GM03348 (cell line): ENCODE measurements around the gene ZHX3.

Experiments
- DNase-seq: peaks from one replicate; pipeline ENCODE4 v3.0.0; 2012; ENCODE audit warnings: low spot score

The ZHX3 gene

DNA sequence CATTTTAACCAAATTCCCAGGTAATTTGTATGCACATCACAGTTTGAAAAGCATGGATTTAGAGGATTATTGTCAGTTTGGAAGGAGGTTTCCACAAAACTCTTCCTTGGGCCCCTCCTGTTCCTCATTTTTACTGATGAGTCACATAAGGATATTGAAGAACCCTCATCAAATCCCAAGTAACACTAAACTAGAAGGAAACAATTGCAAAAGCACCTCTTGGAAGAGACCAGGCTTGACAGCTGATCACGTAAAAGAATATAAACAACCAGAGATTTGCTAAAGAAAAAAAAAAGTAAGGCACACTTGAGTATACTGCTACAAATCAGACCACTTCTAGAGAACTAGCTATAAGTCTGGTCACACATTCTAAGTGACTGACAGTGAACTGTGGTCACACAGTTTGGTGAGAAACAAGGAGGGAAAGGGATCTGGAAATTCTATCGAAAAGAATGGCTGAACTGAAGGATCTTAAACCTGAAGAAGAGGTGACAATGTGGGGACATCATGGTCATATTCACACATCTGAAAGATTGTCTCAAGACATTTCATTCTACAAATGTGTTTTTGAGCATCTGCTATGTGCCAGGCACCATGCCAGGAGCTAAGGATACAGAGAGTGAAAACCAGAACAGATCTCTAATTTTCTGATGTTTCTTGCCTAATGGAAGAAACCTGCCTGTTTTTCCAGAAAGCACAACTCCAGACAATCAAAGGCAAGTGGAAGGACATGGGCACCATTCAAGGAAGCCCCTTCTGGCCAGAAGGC, 24.1 kb downstream of the ZHX3 start:
- DNase-seq = peak; percentile 36

DNA sequence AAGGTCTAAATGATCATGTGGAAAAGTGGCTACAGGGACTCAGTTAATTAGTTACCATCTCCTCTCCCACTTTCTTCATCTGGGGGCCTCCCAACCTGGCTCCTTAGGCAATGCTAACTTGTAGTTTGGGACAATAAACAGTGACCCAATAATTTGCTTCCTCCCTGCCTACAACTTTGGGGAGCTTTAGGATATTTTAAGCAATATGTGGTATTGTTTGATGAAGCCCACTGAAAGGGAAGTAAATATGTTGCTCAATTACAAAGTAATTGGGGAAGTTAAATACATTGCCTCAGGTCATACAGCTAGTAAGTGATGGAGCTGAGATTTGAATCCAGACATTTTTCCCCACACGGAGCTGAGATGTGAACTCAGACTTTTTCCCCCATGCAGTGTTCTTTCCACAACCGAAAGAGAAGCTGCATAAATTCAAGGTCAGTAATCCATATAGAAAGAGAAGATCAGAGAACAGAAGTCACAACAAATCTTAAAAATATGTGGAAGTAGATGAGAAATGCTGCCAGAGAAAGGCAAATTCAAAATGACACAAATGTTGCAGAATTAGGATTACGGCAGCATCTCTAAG, 26.6 kb downstream of the ZHX3 start:
- no peak for DNase-seq

DNA sequence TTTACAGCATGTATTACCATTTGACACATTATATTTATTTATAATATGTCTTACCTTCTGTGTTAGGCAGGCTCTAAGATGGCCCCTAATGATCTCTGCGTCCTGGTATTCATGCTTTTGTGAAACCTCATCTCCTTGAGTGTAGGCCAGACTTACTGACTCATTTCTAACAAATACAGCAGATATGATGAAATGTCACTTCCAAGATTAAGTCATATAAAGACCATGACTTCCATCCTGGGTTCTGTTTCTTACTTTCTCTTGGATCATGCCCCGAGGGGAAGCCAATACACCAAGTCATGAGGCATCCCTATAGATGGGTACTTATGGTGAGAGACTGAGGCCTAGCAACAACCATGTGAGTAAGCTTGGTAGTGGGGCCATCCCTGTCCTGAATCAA, 30.2 kb downstream of the ZHX3 start:
- DNase-seq = peak; percentile 37

DNA sequence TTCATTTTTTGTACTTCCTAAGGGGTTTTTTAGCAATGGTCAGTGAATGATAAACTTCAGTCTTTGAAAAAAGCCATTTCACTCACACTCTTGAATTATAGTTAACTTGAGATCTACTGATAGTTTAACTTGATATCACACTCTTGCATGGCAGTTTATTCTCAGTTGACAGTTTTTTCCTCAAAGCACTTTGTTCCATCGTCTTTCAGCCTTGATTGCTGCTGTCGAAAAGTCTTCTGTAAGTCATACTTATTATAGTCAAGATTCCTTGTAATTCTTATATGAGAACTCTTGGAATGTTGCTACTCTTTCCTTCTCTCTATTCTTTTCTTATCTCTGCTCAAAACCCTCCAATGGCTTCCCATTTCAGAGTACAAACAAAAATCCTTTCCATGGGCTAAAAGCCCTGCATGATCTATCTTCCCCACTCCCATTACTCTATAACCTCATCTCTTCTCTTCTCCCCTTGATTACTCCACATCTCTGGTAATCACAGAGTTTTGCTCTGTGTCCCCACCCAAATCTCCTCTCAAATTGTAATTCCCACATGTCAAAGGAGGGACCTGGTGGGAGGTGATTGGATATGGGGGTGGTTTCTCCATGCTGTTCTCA, 31.2 kb downstream of the ZHX3 start:
- no peak for DNase-seq

- DNase-seq = no peak
These were observed 37.8 kb downstream of the ZHX3 start for GRCh38 chr20:41279546-41280225.

- DNase-seq = no peak
These were observed 38.6 kb downstream of the ZHX3 start for GRCh38 chr20:41278936-41279335.

- DNase-seq = no peak
These were observed 40.5 kb downstream of the ZHX3 start for GRCh38 chr20:41277049-41277448.

DNA sequence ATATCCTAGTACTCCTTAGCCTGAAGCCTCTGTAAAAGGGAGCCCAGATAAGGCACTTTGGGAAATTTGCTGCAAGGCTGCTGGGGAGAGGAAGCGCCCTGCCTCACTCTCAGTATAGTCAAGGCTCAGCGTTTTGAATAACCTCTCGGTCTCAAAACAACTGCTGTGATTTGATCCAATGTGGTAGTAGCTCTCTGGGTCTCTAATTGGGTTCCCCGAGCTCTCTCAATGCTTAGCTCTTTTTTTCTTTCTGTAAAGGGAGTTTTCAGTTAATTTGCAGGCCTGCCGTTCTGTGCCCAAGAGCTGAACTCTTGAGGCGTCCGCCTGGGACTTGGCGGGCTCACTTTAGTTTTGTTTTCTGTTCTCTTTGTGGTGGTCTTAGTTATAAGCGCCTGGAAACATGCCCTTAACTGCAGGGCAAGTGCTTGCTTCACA, 41.2 kb downstream of the ZHX3 start:
- DNase-seq = peak; percentile 10

- DNase-seq = peak; percentile 72
These were observed 42.2 kb downstream of the ZHX3 start for GRCh38 chr20:41275301-41275731.

DNA sequence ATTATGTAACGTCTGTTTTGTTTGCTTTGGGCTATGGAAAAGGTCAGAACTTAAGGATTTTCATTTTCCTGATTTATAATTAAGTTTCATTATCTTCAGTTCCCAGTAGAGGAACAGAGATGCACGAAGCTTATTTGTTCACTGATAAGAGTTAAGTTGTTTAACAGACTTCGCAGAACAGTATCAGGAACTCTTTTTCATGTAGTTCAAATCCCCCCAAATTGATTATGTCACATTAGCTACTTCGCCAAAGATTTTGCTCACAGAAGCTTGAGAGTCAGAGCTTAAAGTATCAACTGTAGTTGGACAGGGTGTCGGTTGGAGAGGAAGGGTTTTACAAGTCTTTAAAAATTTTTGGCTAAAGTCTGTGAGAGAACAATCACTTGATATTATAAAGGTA, 43.4 kb downstream of the ZHX3 start:
- DNase-seq = no peak

DNA sequence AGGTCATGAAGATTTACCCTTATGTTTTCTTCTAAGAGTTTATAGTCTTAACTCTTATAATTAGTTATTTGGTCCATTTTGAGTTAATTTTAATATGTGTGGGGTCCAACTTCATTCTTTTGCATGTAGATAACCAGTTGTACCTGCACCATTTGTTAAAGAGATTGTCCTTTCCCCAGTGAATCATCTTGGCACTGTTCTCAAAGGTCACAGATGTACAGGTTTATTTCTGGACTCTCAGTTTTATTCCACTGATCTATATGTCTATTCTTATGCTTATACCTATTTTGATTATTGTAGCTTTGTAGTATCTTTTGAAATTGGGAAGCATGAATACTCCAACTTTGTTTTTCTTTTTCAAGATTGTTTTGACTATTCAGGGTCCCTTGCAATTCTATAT, 44.1 kb downstream of the ZHX3 start:
- no peak for DNase-seq

GRCh38 chr20:41272339-41272738, 45.2 kb downstream of the ZHX3 start:
- DNase-seq = no peak

DNA sequence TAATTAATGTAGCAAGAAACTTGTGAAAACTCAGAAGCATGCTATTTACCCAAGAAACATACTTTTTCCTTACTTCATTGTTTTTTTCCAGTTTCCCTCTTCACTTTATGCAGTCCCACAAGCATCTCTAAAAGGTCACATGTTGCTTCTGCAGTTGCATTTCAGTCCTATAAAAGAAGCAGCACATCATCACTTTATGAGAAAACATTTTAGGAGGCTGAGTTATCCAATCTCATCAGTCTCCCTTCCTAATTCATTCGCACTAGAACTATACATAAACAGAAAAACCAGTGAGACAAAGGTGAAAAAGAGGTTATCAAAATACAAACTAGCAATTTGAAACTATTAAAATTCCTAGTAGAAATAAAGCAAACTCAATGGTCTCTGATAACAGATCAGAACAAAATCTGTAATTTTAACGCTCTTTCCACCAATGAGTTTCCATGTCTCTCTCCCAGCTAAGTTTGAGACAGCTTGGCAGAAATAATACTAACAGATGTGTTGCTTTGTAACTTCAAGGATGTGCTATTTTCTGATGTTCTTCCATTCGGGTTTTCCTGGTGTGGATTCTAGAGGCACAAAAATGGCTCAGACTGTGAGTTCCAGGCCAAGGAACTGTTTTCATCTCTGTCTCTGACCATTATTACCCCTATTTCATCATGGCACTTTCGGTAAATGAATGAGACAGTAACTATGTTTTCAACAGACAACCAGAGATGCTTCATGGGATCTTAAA, 48.4 kb downstream of the ZHX3 start:
- no peak for DNase-seq

DNA sequence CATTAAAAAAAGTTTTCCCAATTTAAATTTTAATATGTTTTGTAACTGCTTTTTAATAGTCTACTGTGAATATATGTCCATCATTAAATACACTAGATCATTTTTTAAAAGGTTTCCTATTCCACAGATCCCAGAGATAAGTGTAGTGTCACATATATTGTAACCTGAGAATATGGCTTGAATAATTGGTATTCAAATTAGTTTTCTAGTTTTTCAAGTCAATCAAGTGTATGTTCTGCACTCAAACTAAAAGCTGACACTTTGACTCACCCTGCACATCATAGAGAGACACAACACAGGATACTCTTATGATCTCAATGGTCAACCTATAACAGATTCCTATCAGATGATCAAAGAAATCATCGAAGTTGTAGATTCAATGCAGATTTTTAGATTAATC, 49.1 kb downstream of the ZHX3 start:
- no peak for DNase-seq

DNA sequence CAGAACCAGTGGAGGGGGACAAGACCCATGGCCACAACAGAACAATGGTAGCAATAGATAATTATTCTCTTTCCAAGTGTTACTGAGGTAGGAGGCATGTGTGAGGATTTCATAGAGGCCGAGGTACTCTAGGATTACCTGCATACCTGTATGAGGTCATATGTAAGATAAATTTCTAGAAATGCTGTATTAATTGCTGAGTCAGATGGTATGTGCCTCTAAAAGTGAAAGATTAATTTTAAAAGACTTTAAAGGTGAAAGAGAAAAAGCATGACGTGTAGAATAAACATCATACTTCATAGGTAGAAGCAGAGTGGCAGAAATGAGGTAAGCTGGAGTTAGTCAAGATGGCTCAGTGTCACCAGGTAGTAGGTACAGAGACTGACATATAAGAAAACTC, 51.6 kb downstream of the ZHX3 start:
- DNase-seq = no peak

- no peak for DNase-seq
These were observed 52.7 kb downstream of the ZHX3 start for GRCh38 chr20:41264819-41265218.

DNA sequence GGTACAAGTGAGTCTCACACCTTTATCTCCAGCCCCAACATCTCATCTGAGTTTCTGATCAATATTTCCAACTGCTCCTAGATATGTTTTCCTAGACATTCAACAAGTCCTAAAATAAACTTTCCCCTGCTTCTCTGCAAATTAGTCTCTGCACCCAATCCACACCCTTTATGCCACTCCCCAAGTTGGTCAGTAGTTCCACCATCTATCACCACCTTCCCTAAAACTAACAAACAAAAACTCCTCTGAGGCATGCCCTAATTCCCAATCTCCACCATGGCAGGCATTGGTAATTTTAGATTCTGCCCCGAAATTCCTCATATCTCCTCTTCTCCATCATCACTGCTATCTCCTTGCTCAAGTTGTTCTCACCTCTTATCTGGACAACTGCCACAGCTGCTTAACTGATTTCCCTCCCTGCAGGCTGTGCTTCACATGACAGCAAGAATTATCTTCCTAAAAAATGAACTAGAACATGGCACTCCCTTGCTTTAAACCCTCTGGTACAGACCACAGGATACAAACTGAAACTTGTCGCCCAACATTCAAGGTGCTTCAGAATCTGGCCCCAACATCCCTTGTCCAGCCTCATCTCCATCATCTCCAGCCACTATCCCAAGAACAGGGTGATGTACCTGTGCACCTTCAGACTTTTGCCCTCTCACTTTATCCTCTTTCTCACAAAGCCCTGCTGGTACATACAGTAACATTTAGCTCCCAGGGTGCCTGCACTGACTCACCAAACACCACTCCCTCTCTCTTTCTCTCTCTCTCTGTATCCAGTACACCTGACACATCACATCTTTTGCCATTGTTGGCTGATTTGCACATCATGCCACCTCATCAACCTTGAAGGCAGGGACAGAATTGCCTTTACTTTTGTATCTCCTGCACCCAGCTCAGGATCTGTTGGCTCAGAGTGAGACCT, 55.5 kb downstream of the ZHX3 start:
- DNase-seq = no peak

DNA sequence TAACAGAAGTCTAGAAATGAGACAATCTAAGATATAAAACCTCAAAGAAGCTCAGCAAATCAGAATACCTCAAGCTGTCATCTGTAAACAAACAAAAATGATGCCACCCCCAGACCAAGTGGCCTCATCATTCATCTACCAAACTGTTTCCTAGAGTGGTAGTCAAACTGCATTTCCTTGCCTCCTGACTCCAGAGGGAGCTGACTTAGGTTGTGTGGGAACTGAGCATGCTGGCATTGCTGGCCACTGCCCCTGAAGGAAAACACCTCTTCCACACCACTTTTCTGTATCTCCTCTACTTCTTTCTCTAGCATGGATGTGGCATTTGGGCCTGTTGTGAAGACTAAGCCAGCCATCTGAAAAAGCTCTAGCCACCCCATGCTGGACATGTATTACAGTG, 56.3 kb downstream of the ZHX3 start:
- no peak for DNase-seq

DNA sequence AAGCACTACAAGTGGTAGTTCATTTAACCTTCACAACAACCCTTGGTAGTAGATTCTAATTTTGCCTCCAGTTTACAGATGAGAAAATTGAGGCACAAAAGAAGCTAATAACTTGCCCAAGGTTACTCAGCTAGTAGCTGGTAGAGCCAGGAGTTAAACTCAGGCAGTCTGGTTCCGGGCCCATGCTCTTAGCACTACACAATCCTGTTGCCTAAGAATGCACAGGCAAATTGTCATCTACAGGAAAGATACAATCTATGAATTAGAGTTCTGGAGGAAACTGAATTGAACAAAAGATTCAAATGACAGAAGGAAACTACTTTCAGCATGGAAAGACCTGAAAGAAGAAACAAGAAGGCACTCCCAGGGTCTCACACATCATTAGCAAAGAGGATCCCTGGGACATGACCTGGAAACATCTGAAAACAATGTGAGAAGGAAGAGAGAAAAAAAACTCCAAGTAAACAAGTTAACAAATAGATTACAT, 56.8 kb downstream of the ZHX3 start:
- no peak for DNase-seq

GRCh38 chr20:41259309-41259708, 58.2 kb downstream of the ZHX3 start:
- DNase-seq = no peak

GRCh38 chr20:41258474-41258873, 59.1 kb downstream of the ZHX3 start:
- DNase-seq = no peak
